ENCODE measurements around the gene SDCCAG8. TPM values are rescaled to one million over a fixed set of nuclear protein-coding genes. Genes with fewer than 3 reads are reported as not detected.

The SDCCAG8 gene
- total RNA-seq, 1 experiment from 2014 or later: 17.2 TPM

GRCh38 chr1:243420946-243421685 lies 165.3 kb downstream of the SDCCAG8 start:
- Histone ChIP-seq H3K27me3 (replicated peaks) (no peaks in the 10 kb centered on the region), H3K9me3 (replicated peaks) (no peaks in the 10 kb centered on the region), H3K4me3 (peak overlapping the region; percentile 13; the same call in 1 of the 2 replicates), H3K36me3 (peaks cover 3% of the 10 kb centered on the region; the same call in 1 of the 2 replicates), H3K4me1 (replicated peaks) (peaks cover 16% of the 10 kb centered on the region), H3K27ac (peak overlapping the region; percentile 42)
- no peak for DNase-seq (ENCODE audit: low read depth in 1 of 2, low spot score in 2 of 2)

- H3K27ac ChIP-seq: peak overlapping the region; percentile 42
- no peaks in the 10 kb centered on the region for H3K9me3 ChIP-seq (replicated peaks)
- H3K4me1 ChIP-seq (replicated peaks): peaks cover 16% of the 10 kb centered on the region
- no peaks in the 10 kb centered on the region for H3K27me3 ChIP-seq (replicated peaks)
- H3K4me3 ChIP-seq: peak overlapping the region; percentile 13; the same call in 1 of the 2 replicates
- peak; percentile 43 to 63 for DNase-seq (ENCODE audit: low read depth in 1 of 2, low spot score in 2 of 2)
- H3K36me3 ChIP-seq: no peaks in the 10 kb centered on the region
These were observed 165.9 kb downstream of the SDCCAG8 start for GRCh38 chr1:243421784-243422183.

GRCh38 chr1:243422362-243422761 lies 166.5 kb downstream of the SDCCAG8 start:
- no peak overlapping the region for H3K4me3 ChIP-seq
- no peak overlapping the region for H3K27ac ChIP-seq

GRCh38 chr1:243428084-243428483 lies 172.2 kb downstream of the SDCCAG8 start:
- Histone ChIP-seq H3K9me3 (replicated peaks) (no peaks in the 10 kb centered on the region), H3K4me3 (no peak overlapping the region), H3K4me1 (replicated peaks) (no peaks in the 10 kb centered on the region), H3K36me3 (peaks cover 5% of the 10 kb centered on the region; the same call in 1 of the 2 replicates), H3K27me3 (replicated peaks) (no peaks in the 10 kb centered on the region), H3K27ac (no peak overlapping the region)
- no peak for DNase-seq (ENCODE audit: low read depth in 1 of 2, low spot score in 2 of 2)

More at GRCh38 chr1:243422362-243422761, 166.5 kb downstream of the SDCCAG8 start:
- H3K4me1 ChIP-seq (replicated peaks): peaks cover 16% of the 10 kb centered on the region
- no peaks in the 10 kb centered on the region for H3K9me3 ChIP-seq (replicated peaks)
- no peaks in the 10 kb centered on the region for H3K36me3 ChIP-seq
- no peak for DNase-seq (ENCODE audit: low read depth in 1 of 2, low spot score in 2 of 2)
- no peaks in the 10 kb centered on the region for H3K27me3 ChIP-seq (replicated peaks)

- no peaks in the 10 kb centered on the region for H3K27me3 ChIP-seq (replicated peaks)
- H3K4me1 ChIP-seq (replicated peaks): no peaks in the 10 kb centered on the region
These were observed 172.9 kb downstream of the SDCCAG8 start for GRCh38 chr1:243428617-243429342.

GRCh38 chr1:243431591-243431990 lies 175.8 kb downstream of the SDCCAG8 start:
- H3K27ac ChIP-seq: no peak overlapping the region
- no peaks in the 10 kb centered on the region; the same call in 1 of the 2 replicates for H3K9me3 ChIP-seq (replicated peaks)
- DNase-seq (ENCODE audit: low read depth in 1 of 2, low spot score in 2 of 2): no peak
- peaks cover 13% of the 10 kb centered on the region for H3K4me1 ChIP-seq (replicated peaks)
- H3K4me3 ChIP-seq: no peak overlapping the region
- no peaks in the 10 kb centered on the region for H3K27me3 ChIP-seq (replicated peaks)
- peaks cover 5% of the 10 kb centered on the region; the same call in 1 of the 2 replicates for H3K36me3 ChIP-seq

More at GRCh38 chr1:243428617-243429342, 172.9 kb downstream of the SDCCAG8 start:
- no peaks in the 10 kb centered on the region for H3K9me3 ChIP-seq (replicated peaks)
- H3K4me3 ChIP-seq: no peak overlapping the region
- H3K27ac ChIP-seq: no peak overlapping the region
- DNase-seq (ENCODE audit: low read depth in 1 of 2, low spot score in 2 of 2): no peak
- peaks cover 5% of the 10 kb centered on the region; the same call in 1 of the 2 replicates for H3K36me3 ChIP-seq

- Histone ChIP-seq H3K4me3 (no peak overlapping the region), H3K36me3 (peaks cover 5% of the 10 kb centered on the region; the same call in 1 of the 2 replicates), H3K27me3 (replicated peaks) (no peaks in the 10 kb centered on the region), H3K9me3 (replicated peaks) (no peaks in the 10 kb centered on the region; the same call in 1 of the 2 replicates), H3K4me1 (replicated peaks) (peaks cover 13% of the 10 kb centered on the region), H3K27ac (no peak overlapping the region)
- no peak for DNase-seq (ENCODE audit: low read depth in 1 of 2, low spot score in 2 of 2)
These were observed 176.3 kb downstream of the SDCCAG8 start for GRCh38 chr1:243432136-243432535.

- Histone ChIP-seq H3K27me3 (replicated peaks) (no peaks in the 10 kb centered on the region), H3K4me3 (no peak overlapping the region), H3K4me1 (replicated peaks) (peaks cover 13% of the 10 kb centered on the region), H3K36me3 (no peaks in the 10 kb centered on the region), H3K27ac (no peak overlapping the region; the same call in 1 of the 2 replicates), H3K9me3 (replicated peaks) (no peaks in the 10 kb centered on the region; the same call in 1 of the 2 replicates)
- DNase-seq (ENCODE audit: low read depth in 1 of 2, low spot score in 2 of 2): no peak
These were observed 178.0 kb downstream of the SDCCAG8 start for GRCh38 chr1:243433737-243434370.

GRCh38 chr1:243434594-243434993 lies 178.8 kb downstream of the SDCCAG8 start:
- Histone ChIP-seq H3K4me1 (replicated peaks) (peaks cover 13% of the 10 kb centered on the region), H3K9me3 (replicated peaks) (no peaks in the 10 kb centered on the region; the same call in 1 of the 2 replicates), H3K36me3 (no peaks in the 10 kb centered on the region), H3K27me3 (replicated peaks) (no peaks in the 10 kb centered on the region), H3K27ac (no peak overlapping the region; the same call in 1 of the 2 replicates), H3K4me3 (no peak overlapping the region)
- peak in 1 of 2 experiments; percentile 30 for DNase-seq (ENCODE audit: low read depth in 1 of 2, low spot score in 2 of 2)

GRCh38 chr1:243435836-243436235 lies 180.0 kb downstream of the SDCCAG8 start:
- no peaks in the 10 kb centered on the region for H3K27me3 ChIP-seq (replicated peaks)
- H3K9me3 ChIP-seq (replicated peaks): no peaks in the 10 kb centered on the region; the same call in 1 of the 2 replicates
- peaks cover 25% of the 10 kb centered on the region for H3K4me1 ChIP-seq (replicated peaks)
- H3K4me3 ChIP-seq: no peak overlapping the region
- no peak overlapping the region for H3K27ac ChIP-seq
- no peaks in the 10 kb centered on the region for H3K36me3 ChIP-seq
- DNase-seq (ENCODE audit: low read depth in 1 of 2, low spot score in 2 of 2): no peak

- no peaks in the 10 kb centered on the region for H3K36me3 ChIP-seq
- peaks cover 30% of the 10 kb centered on the region for H3K4me1 ChIP-seq (replicated peaks)
- H3K9me3 ChIP-seq (replicated peaks): no peaks in the 10 kb centered on the region; the same call in 1 of the 2 replicates
- no peak overlapping the region for H3K4me3 ChIP-seq
- H3K27ac ChIP-seq: no peak overlapping the region
- no peaks in the 10 kb centered on the region for H3K27me3 ChIP-seq (replicated peaks)
- no peak for DNase-seq (ENCODE audit: low read depth in 1 of 2, low spot score in 2 of 2)
These were observed 182.3 kb downstream of the SDCCAG8 start for GRCh38 chr1:243438146-243438545.

- Histone ChIP-seq H3K9me3 (replicated peaks) (no peaks in the 10 kb centered on the region; the same call in 1 of the 2 replicates), H3K27me3 (replicated peaks) (no peaks in the 10 kb centered on the region), H3K36me3 (no peaks in the 10 kb centered on the region), H3K27ac (no peak overlapping the region), H3K4me3 (no peak overlapping the region), H3K4me1 (replicated peaks) (peaks cover 30% of the 10 kb centered on the region)
- no peak for DNase-seq (ENCODE audit: low read depth in 1 of 2, low spot score in 2 of 2)
These were observed 183.0 kb downstream of the SDCCAG8 start for GRCh38 chr1:243438815-243439214.

- no peaks in the 10 kb centered on the region for H3K27me3 ChIP-seq (replicated peaks)
- DNase-seq (ENCODE audit: low read depth in 1 of 2, low spot score in 2 of 2): peak; percentile 59 to 73
- no peak overlapping the region for H3K4me3 ChIP-seq
- peaks cover 20% of the 10 kb centered on the region for H3K4me1 ChIP-seq (replicated peaks)
- H3K27ac ChIP-seq: peak overlapping the region; percentile 80
- H3K36me3 ChIP-seq: no peaks in the 10 kb centered on the region
- H3K9me3 ChIP-seq (replicated peaks): no peaks in the 10 kb centered on the region
These were observed 184.6 kb downstream of the SDCCAG8 start for GRCh38 chr1:243440406-243440805.

All from SJSA1 (cell line).